ENCODE measurements around the gene CXorf38.

DNA sequence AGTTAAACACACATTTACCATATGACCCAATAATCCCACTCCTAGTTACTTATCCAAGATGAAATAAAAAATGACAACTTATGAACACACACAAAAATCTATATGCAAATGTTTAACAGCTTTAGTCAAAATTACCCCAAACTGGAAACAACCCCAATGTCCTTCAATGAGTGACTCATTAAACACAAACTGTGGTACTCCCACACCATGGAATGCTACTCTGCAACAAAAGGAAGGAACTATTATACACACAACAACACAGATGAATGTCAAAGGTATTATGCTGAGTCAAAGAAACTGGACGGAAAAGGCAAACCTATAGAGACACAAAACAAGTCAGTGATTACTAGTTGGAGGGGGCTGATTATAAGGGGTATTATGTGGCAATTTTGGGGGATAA is 47.4 kb upstream of the CXorf38 start:
- TF ChIP-seq, protein P1, sequence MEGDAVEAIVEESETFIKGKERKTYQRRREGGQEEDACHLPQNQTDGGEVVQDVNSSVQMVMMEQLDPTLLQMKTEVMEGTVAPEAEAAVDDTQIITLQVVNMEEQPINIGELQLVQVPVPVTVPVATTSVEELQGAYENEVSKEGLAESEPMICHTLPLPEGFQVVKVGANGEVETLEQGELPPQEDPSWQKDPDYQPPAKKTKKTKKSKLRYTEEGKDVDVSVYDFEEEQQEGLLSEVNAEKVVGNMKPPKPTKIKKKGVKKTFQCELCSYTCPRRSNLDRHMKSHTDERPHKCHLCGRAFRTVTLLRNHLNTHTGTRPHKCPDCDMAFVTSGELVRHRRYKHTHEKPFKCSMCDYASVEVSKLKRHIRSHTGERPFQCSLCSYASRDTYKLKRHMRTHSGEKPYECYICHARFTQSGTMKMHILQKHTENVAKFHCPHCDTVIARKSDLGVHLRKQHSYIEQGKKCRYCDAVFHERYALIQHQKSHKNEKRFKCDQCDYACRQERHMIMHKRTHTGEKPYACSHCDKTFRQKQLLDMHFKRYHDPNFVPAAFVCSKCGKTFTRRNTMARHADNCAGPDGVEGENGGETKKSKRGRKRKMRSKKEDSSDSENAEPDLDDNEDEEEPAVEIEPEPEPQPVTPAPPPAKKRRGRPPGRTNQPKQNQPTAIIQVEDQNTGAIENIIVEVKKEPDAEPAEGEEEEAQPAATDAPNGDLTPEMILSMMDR (IDR thresholded peaks at IDR 0.05): no peak
- TF ChIP-seq POLR2A (IDR thresholded peaks at IDR 0.05) (no peak), EP300 (IDR thresholded peaks at IDR 0.05) (no peak)

All from ovary (tissue), 3 donors.